Ammon's horn (tissue), 1 donor: ENCODE results near the gene ASF1B.

Experiments
- DNase-seq: peaks from one replicate; pipeline ENCODE4 v3.0.0-alpha.2; 2016; ENCODE audit warnings: low spot score

The ASF1B gene

DNA sequence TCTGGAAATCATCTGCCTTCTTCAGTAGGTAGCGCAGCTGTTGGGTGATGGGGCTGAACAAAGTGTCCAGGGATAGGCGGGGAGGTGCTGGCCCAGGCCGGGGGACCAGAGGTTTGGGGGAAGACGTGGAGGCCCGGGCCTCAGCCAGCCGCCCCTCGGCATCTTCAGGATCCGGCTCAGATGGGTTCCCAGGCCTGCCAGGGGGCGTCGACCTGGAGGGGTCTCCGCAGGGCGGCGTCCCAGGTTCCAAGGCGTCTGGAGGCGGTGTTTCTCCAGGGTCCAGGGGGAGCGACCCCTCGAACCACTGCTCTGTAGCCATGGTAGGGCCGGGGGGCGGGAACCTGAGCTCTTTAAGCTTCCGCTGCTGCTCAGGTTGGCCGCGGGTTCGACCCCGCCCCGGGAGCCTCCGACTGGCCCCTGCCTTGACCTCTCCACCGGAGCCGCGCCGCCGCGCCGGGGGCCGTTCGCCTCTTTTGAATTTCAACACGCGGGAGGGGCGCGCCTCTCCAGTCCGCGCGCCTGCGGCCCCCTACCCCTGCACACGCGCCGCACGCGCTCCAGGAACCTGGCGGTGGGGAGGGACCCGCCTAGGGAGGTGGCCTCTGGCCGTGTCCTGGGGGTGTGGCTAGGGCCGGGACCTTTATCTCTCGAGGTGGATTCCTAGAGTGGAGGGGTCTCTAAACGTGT, 50.9 kb downstream of the ASF1B start, which contains the start of gene C19orf67:
Gene C19orf67 (minus strand): TSS at position 475 of the 687 bp plus-strand sequence. CDS start 156 bp downstream, at position 319.
- DNase-seq, result no peak

DNA sequence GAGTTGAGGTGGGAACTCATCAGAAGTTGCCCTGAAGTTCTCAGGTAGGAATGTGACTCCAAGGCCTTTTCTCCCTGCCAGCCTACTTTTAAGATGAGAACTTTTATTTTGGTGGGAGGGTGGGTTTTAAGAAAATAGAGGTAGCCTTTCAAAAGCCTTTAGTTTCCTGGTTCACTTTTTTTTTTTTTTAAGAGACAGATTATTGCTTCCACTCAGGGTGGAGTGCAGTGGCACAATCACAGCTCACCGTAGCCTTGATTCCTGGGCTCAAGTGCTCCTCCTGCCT, 53.8 kb downstream of the ASF1B start:
- DNase-seq, result no peak

DNA sequence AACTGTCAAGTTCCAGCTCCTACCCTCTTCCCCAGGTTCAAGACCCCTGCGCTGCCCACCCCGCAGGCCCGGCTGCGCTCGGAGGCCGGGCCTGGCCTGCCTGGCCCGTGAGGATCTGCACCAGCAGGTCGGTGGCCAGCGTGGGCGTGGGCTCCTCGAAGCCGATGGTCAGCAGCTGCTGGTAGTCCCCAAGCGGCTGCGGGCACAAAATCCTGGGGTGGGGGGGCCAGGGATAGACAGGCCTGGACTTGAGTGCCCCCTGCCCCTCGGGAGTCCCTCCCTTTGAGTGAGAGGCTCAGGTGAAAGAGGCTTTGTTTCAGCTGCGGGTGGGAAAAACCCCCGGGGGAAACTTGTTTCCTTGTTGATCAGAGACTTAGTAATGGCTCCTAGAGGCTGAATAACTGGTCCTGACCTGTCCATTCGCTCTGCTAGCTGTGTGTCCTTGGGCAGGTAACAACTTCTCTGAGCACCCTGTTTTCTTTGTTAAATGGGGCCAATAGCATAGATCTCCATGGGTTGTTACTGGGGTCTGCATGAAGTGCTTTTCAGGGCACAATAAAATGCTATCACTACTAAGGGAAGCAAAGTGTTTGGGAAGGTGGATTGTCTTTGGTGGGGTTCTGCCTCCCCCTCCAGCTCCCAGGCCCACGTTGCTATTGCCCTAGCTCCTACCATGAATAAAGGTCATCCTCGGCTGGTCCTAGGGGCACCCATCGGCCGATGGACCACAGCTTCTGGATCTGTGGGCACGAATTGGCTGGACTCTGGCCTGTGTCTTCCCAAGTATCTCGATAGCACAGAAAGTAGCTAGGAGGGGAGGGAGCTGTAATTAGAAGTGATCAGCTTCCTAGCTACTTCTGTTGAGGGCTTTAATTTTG, 54.4 kb downstream of the ASF1B start:
- DNase-seq, result no peak

DNA sequence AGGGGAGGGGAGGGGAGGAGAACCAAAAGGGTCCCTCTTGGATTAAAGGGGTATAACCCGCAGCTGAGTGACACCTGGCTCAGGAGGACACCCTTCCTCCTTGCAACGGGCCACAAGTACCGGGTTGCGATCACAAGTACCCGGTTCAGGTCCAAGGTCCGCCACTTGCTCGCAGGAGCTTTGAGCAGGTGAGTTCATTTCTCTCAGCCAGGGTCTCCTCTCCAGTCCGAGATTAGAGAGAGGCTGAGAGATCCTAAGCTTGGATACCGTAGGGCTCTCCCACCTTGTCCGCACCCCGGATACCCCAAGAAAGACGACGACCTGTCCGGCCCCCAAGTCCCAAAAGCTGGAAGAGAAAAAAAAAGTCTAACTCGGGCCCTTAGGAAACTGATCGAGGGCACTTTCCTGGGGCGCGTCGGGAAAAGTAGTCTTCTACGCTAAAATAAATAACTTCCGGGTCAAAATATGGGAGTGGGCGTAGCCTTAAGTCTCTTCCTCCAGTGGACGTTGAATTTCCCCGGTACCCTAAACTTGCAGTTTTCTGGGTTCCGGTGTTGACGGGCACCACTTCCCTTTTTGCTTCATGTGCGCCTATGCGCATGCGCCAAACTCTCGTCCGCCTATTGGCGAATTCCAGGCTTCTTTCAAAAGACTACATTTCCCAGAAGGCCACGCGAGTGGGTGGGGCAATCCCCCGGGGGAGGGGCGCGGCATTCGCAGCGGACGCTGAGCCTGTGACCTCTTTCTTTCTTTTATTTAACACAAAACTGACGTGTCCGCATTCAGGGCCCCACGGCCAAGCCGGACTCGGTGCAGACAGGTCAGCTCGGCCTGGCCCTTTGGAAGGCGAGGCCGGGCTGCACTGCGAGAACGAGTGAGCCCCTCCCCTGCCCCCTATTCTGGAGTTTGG, 55.2 kb downstream of the ASF1B start:
- DNase-seq, result peak; percentile 99

DNA sequence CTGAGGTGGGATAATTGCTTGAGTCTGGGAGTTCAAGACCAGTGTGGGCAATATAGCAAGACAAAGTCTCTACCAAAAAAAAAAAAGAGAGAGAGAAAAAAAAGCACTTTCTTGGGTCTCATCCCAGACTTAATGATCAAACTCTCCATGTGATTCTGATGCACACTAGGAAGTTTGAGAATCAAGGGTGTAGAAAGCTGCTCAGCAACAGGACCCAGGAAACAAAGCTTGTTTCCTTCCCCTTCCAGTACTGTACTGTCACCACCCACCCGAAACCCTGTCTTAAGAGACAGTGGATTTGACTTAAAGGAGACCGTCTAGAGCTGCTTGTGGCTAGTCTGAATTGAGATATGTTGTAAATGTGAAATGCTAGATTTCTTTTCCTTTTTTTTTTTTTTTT, 58.0 kb downstream of the ASF1B start:
- DNase-seq, result no peak

DNA sequence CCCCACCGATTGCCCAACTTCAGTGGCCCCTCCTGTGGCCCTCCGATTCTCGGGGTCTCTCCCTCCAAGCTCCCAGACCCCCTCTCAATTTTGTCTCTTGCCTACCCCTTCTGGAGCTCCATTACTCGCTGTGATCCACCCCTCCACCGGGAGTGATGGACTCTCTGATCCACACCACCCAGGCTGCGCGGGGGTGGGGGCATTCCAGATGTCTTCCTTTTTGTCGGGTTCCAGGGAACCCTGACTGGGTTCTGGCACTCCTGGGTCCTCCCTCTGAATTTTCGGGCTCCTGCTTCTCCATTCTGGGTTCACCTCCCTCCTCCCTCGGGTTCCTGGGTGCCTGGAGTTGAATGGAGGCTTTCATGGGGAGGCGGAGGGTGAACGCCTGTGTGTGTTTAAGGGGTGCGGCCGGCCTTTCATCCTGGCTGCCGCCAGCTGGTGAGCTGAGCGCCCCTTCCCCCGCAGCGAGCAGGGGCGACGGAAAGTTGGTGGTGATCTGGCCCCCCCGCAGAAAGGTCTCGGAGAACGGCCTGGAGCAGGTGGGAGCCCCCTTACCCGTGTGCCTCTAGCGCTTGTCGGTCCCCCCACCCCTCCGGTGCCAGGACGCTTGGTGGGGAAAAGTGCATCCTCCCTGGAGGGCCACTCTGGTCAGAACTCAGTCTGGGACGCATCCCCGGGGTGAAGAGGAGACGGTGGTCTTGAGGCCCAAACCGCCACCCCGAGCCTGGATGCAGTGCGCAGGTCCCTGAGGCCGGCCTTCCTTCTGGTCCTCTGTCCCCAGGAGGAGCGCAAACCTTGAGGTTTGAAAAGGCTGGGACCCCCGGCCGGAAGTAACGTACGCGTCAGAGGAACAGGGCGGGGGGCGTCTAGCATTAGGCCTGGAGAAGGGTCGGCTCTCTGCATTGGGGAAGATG, 62.2 kb downstream of the ASF1B start:
- no peak for DNase-seq

DNA sequence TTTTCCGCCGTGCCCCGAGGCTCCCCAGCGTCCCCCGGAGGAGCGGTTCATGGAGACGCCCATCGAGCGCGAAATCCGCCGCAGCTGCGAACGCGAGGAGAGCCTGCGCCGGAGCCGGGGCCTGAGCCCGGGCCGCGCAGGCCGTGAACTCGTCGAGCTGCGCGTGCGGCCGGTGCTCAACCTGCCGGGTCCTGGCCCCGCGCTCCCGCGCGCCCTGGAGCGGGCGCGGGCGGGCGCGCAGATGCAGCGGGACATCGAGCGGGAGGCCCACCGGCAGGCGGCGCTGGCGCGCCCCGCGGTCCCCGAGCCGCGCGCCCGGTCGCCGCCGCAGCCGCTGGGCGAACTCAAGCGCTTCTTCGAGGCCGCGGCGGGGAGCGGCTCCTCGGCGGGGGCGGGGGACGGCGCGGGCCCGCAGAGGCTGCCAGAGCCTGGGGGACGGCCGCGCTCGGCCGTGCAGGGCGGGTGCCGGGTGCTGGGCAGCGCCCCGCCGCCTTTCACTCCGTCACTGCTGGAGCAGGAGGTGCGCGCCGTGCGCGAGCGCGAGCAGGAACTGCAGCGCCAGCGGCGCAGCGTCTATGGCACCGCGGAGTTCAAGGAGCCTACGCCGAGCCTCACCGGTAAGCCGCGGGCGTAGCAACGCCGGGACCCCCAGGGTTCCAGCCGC, 63.0 kb downstream of the ASF1B start:
- peak; percentile 79 for DNase-seq

DNA sequence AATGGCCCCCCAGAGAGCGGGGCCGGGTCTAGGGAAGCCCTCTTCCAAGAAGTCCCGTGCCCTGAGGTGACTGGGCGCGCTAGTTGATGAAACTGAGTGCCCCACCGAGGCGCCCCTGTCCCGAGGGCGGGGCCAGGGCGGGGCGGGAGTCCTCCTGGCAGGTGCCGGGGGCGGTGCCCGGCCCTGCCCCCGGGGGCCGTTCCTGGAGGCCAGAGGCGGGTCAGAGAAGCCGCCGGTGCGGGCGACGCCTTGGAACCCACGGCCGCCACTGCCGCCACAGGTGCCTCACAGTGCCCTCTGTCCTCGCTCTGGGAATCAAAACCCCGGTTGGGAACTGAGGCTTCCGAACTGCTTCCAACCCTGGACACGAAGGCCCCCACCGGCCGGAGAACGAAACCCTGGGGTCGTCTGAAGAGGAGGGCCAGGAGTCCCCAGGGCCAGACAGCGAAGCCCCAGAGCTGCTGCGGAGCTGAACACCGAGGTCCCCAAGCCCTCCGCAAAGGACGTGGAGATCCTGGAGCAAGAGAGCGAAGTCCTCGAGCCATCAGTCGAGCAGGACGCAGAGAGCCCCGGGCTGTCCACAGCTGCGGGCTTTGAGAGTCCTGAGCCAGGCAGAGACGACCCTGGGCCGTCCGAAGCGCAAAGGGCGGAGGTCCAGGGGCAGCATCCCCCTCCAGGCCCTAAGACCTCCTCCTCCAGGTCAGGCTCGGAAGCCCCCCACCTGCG, 63.7 kb downstream of the ASF1B start, which contains the start of gene MISP3:
Gene MISP3 (plus strand): TSS at position 252 of the 726 bp plus-strand sequence. CDS start 524 bp downstream, outside the sequence.
- no peak for DNase-seq

DNA sequence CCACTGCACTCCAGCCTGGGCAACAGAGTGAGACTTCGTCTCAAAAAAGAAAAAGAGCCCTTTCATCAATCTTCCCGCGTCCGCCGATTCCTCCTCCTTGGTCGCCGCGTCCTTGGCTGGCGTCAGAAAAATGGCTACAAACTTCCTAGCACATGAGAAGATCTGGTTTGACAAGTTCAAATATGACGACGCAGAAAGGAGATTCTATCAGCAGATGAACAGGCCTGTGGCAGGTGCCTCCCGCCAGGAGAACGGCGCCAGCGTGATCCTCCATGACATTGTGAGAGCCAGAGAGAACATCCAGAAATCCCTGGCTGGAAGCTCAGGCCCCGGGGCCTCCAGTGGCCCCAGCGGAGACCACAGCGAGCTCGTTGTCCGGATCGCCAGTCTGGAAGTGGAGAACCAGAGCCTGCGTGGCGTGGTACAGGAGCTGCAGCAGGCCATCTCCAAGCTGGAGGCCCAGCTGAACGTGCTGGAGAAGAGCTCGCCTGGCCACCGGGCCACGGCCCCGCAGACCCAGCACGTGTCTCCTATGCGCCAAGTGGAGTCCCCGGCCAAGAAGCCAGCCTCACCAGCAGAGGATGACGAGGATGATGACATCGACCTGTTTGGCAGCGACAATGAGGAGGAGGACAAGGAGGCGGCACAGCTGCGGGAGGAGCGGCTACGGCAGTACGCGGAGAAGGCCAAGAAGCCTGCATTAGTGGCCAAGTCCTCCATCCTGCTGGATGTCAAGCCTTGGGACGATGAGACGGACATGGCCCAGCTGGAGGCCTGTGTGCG, 65.9 kb downstream of the ASF1B start:
- no peak for DNase-seq
